Airway epithelial cell (primary cell): ENCODE results near the gene AIM2. TPM values are rescaled to one million over a fixed set of nuclear protein-coding genes. Genes with fewer than 3 reads are reported as not detected.

ENCODE experiments used
- total RNA-seq: library from RNA; depleted of rRNA; stranded (reverse); fragments of >200 nt; gene quantifications from 2 replicates; pipeline ENCODE4 v1.2.3, GENCODE V29; 2015

The AIM2 gene
- not detected in 2 replicates for total RNA-seq

GRCh38 chr1:159076438-159077119, at the start of gene AIM2:
Gene AIM2 (minus strand): TSS chr1:159076766. CDS start chr1:159073499, 3,267 bp downstream.

Other genes starting within 250 kb of the AIM2 start
- gene MNDA, start 245.4 kb downstream of the AIM2 start, total RNA-seq: not detected in 2 replicates
- not detected in 2 replicates for gene PYHIN1, start 145.2 kb downstream of the AIM2 start, total RNA-seq
- 53.6 and 76.5 TPM in 2 replicates for gene IFI16, start 66.9 kb downstream of the AIM2 start, total RNA-seq
- not detected in 2 replicates for gene CADM3, start 94.8 kb upstream of the AIM2 start, total RNA-seq
- not detected in 2 replicates for gene ACKR1, start 128.1 kb upstream of the AIM2 start, total RNA-seq
- not detected in 2 replicates for gene FCER1A, start 225.6 kb upstream of the AIM2 start, total RNA-seq